Activated T-cell treated with anti-CD3 and anti-CD28 coated beads, Interleukin-2, amount 50 U/mL, for 72 hours (primary cell): Measurements from ENCODE around the gene CALML5. TPM values are rescaled to one million over a fixed set of nuclear protein-coding genes. Genes with fewer than 3 reads are reported as not detected.
A peak's percentile ranks its signal among the peaks of the same experiment; 100 is the strongest.

Experiments used
- ATAC-seq, 2 donors: fragments of 150-1000 bp; cut with Tn5 transposase; replicated peaks in 1 of 2; 2 replicates each; pipeline ENCODE4 v1.10.0; 2021; ENCODE audit warnings: moderate library complexity in 2 of 2, mild to moderate bottlenecking in 1 of 2
- DNase-seq, 2 donors: peaks; one replicate each; pipeline ENCODE4 v3.0.0; 2021 to 2022; ENCODE audit warnings: mixed read lengths in 1 of 2
- H3K27ac Mint-ChIP-seq: one replicate; pipeline ENCODE4 v1.8.0; 2022; ENCODE audit warnings: mild to moderate bottlenecking, moderate library complexity, mixed read lengths
- H3K27me3 Mint-ChIP-seq: one replicate; pipeline ENCODE4 v1.8.0; 2022; ENCODE audit warnings: low read depth, mixed read lengths
- H3K36me3 Mint-ChIP-seq, 2 donors: one replicate each; pipeline ENCODE4 v1.8.0; 2022; ENCODE audit warnings: mixed read lengths in 2 of 2, mild to moderate bottlenecking in 1 of 2; ENCODE audit not compliant: insufficient read depth in 2 of 2
- H3K4me1 Mint-ChIP-seq: one replicate; pipeline ENCODE4 v1.8.0; 2022; ENCODE audit warnings: low read depth, mixed read lengths
- H3K4me3 Mint-ChIP-seq, 2 donors: one replicate each; pipeline ENCODE4 v1.8.0; 2022; ENCODE audit warnings: mild to moderate bottlenecking in 2 of 2, mixed read lengths in 2 of 2, moderate library complexity in 2 of 2
- H3K9me3 Mint-ChIP-seq, 2 donors: one replicate each; pipeline ENCODE4 v1.8.0; 2022; ENCODE audit warnings: mixed read lengths in 2 of 2
- total RNA-seq, 2 donors: library from RNA; stranded (reverse); gene quantifications; one replicate each; pipeline ENCODE4 v1.2.3, GENCODE V29; 2022

CALML5 gene
- total RNA-seq, 2 donors from 2014 or later: not detected

- Mint-ChIP-seq H3K9me3 (peaks cover 0 to 2% of the 10 kb centered on the region in 2 donors), H3K27me3 (peaks cover 2% of the 10 kb centered on the region), H3K4me1 (peaks cover 12% of the 10 kb centered on the region), H3K4me3 (no peak overlapping the region), H3K27ac (no peak overlapping the region), H3K36me3 (no peaks in the 10 kb centered on the region)
- ATAC-seq: no peak
- DNase-seq: no peak
Measured at GRCh38 chr10:5517546-5517945, 18.2 kb upstream of the CALML5 start.

DNA sequence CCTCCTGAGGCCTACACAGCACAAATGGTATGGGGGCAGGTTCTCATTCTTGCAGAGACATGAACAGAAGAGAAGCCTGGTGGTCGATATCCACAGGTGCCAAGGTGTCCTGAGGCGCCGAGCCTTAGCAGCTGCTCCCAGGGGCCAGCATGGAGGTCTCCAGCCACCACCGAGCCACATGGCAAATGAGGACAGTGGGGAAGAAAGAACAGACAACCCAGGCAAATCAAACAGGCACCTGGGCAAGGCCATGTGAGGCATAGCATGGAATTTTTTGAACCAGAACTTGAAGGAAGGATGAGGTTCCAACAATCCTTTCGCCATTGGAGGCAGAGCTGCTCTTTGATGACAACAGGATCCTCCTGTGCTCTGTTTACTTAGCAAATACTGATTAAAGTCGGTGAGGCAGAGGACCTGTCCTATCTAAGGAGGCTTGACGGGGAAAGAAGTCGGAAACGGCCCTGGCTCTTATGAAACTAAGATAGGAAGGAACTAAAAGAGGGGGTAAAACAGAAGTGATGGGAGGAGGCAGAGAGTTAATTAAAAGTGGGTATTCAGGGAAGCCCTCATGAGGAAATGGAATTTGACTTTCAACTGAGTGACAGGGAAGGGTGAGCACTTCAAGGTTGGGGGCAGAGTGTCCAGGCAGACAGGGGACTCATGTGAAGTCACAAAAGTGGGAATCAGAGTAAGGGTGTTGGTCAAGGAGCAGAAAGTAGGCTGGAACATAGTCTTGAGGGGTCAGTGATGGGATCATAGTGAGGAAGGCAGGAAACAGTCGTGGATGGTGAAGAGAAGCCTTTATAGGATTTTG is 16.8 kb upstream of the CALML5 start:
- ATAC-seq (no peak), DNase-seq (no peak)
- peaks cover 8% of the 10 kb centered on the region for H3K27me3 Mint-ChIP-seq
- peaks cover 0 to 2% of the 10 kb centered on the region in 2 donors for H3K9me3 Mint-ChIP-seq
- no peak overlapping the region for H3K27ac Mint-ChIP-seq
- no peak overlapping the region for H3K4me3 Mint-ChIP-seq
- H3K36me3 Mint-ChIP-seq: no peaks in the 10 kb centered on the region
- peaks cover 13% of the 10 kb centered on the region for H3K4me1 Mint-ChIP-seq

- H3K36me3 Mint-ChIP-seq: no peaks in the 10 kb centered on the region
- DNase-seq (no peak), ATAC-seq (no peak)
- no peak overlapping the region for H3K4me3 Mint-ChIP-seq
- H3K27me3 Mint-ChIP-seq: peaks cover 8% of the 10 kb centered on the region
- peaks cover 0 to 2% of the 10 kb centered on the region in 2 donors for H3K9me3 Mint-ChIP-seq
- H3K27ac Mint-ChIP-seq: no peak overlapping the region
- H3K4me1 Mint-ChIP-seq: peaks cover 13% of the 10 kb centered on the region
Measured at GRCh38 chr10:5514226-5514850, 15.0 kb upstream of the CALML5 start.

GRCh38 chr10:5512881-5513612 is 13.7 kb upstream of the CALML5 start:
- H3K27ac Mint-ChIP-seq: no peak overlapping the region
- ATAC-seq (peak; percentile 53 to 71), DNase-seq (peak; percentile 17 to 35)
- peaks cover 8% of the 10 kb centered on the region for H3K27me3 Mint-ChIP-seq
- peaks cover 0 to 2% of the 10 kb centered on the region in 2 donors for H3K9me3 Mint-ChIP-seq
- H3K4me1 Mint-ChIP-seq: peaks cover 13% of the 10 kb centered on the region
- no peaks in the 10 kb centered on the region for H3K36me3 Mint-ChIP-seq
- peak overlapping the region in 1 of 2 donors; percentile 8 for H3K4me3 Mint-ChIP-seq

- Mint-ChIP-seq H3K4me3 (peak overlapping the region in 1 of 2 donors; percentile 20), H3K27ac (no peak overlapping the region), H3K36me3 (no peaks in the 10 kb centered on the region), H3K27me3 (peaks cover 8% of the 10 kb centered on the region), H3K4me1 (peaks cover 13% of the 10 kb centered on the region), H3K9me3 (peaks cover 0 to 2% of the 10 kb centered on the region in 2 donors)
- ATAC-seq (no peak), DNase-seq (no peak)
Measured at GRCh38 chr10:5512331-5512730, 13.0 kb upstream of the CALML5 start.

DNA sequence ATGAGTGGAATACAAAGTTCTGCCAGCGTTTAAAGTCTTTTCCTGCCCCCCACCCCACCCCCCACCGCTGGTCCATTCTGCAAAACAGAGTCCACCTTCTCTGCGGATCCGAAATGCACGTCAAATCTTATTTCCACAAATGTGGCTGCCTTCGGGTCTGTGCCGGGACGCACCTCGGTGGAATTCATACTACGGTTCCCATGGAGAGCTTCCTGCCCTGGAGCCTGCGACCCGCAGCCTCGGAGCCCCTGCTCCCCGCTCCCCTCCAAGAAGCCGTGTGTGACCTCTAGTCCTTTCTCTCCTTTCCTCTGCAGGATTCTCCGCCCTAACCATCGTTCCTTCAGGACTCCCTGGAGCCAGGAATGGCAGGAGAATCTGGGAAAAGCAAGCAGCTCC is 12.5 kb upstream of the CALML5 start:
- Mint-ChIP-seq H3K4me3 (peak overlapping the region in 1 of 2 donors; percentile 20), H3K36me3 (no peaks in the 10 kb centered on the region), H3K27ac (no peak overlapping the region)

DNA sequence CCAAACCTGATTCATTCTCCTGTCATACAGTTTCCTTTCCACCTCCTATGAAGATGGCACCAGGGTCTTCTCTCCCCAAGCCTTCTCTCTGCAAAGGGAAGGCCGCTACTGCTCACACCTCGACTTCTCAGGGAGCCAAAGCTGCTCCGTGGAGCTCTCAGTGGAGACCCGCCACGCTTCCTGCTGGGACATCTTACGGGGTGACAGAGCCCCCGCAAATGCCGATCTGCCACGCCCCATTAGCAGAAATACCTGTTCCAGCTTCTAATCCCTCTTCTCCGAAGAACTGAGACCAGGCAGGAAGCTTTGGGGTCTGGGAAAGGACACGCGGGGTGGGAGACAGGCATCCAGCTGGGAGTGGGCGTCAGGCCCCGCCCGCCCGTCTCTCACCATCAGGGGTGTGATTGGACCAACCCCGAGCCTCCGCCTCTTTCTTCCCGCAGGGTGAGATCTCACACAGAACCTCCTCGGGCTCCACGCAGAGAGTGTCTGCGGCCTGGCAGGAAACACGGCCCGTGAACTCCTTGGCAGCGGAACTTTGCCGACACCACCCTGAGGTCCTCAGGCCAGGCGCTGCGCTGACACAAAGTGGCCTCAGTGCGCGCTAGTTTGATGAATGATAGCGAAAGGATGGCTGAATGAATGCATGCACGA is 12.0 kb upstream of the CALML5 start:
- H3K9me3 Mint-ChIP-seq: peaks cover 0 to under 1% of the 10 kb centered on the region in 2 donors
- H3K27ac Mint-ChIP-seq: no peak overlapping the region
- no peaks in the 10 kb centered on the region for H3K36me3 Mint-ChIP-seq
- H3K4me1 Mint-ChIP-seq: peaks cover 13% of the 10 kb centered on the region
- ATAC-seq (no peak), DNase-seq (no peak)
- no peak overlapping the region for H3K4me3 Mint-ChIP-seq
- H3K27me3 Mint-ChIP-seq: peaks cover 8% of the 10 kb centered on the region

More for the DNA sequence above, 12.5 kb upstream of the CALML5 start:
- Mint-ChIP-seq H3K27me3 (peaks cover 8% of the 10 kb centered on the region), H3K9me3 (peaks cover 0 to 2% of the 10 kb centered on the region in 2 donors), H3K4me1 (peaks cover 13% of the 10 kb centered on the region)
- no peak for ATAC-seq
- no peak for DNase-seq

GRCh38 chr10:5510281-5511072 is 11.1 kb upstream of the CALML5 start:
- no peak overlapping the region for H3K4me3 Mint-ChIP-seq
- no peaks in the 10 kb centered on the region for H3K9me3 Mint-ChIP-seq
- no peak for DNase-seq
- H3K36me3 Mint-ChIP-seq: no peaks in the 10 kb centered on the region
- no peak for ATAC-seq
- peaks cover 14% of the 10 kb centered on the region for H3K27me3 Mint-ChIP-seq
- peaks cover 13% of the 10 kb centered on the region for H3K4me1 Mint-ChIP-seq
- no peak overlapping the region for H3K27ac Mint-ChIP-seq

DNA sequence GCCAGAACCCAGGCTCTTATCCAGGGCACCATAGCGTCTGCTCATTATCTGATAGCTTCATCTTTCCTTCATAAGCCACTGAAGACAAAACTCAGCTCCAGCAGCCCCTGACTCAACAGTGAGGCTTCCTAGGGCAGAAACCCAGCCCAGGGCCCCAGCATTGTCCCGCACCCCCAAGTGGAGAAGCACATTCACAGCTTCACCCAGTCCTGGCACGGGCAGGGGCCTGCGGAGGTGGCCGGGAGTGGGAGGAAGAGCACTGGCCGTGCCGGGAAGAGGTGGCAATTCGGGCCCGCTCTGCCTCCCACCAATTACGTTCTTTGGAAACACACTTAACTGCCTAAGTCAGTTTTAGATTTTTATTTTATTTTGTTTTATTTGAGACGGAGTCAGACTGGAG is 10.3 kb upstream of the CALML5 start:
- no peaks in the 10 kb centered on the region for H3K9me3 Mint-ChIP-seq

DNA sequence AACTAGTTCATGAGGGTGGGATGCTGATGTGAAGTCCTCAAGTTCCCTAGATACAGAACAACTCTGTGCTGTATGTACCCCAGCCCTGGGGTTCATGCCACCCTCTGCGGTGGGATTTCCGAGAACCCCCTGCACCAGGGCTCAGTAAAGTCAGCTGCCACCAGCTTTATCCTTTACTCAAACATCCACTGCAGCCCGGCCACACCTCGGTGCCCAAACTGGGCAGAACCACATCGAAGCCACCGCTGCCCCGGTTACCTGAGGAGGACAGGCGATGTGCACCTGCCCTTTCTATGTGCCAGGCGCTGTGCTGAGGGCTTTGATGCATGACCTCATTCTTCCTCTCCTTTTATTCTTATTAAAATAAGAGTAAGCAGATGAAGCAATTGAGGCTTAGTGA is 9.9 kb upstream of the CALML5 start:
- Mint-ChIP-seq H3K4me1 (peaks cover 13% of the 10 kb centered on the region), H3K27ac (no peak overlapping the region), H3K9me3 (no peaks in the 10 kb centered on the region), H3K4me3 (no peak overlapping the region), H3K36me3 (no peaks in the 10 kb centered on the region), H3K27me3 (peaks cover 19% of the 10 kb centered on the region)
- DNase-seq: no peak
- ATAC-seq: no peak

More for the DNA sequence above, 10.3 kb upstream of the CALML5 start:
- DNase-seq (no peak), ATAC-seq (no peak)
- Mint-ChIP-seq H3K27ac (no peak overlapping the region), H3K27me3 (peaks cover 19% of the 10 kb centered on the region), H3K4me1 (peaks cover 13% of the 10 kb centered on the region), H3K4me3 (no peak overlapping the region), H3K36me3 (no peaks in the 10 kb centered on the region)

DNA sequence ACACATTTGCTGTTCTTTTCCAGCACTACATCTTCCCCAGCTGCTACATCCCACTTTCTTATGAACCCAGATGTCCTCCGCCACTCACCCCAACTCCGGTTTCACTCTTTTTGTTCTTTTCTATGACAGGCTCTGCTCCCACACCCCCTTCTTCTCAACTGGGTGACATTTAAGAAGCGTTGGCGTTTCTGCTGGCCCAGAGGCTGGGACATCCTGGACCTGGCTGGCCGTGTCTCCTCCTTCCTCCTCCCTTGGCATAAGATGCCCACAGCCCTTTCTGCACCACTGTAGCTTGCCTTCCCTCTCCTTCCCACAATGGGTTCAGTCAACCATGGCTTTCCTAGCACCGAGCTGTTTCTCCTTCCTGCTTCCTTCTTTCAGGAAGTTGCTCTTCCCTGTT is 9.4 kb upstream of the CALML5 start:
- ATAC-seq: no peak
- Mint-ChIP-seq H3K27me3 (peaks cover 19% of the 10 kb centered on the region), H3K27ac (no peak overlapping the region), H3K36me3 (no peaks in the 10 kb centered on the region), H3K4me3 (no peak overlapping the region), H3K9me3 (no peaks in the 10 kb centered on the region), H3K4me1 (peaks cover 13% of the 10 kb centered on the region)
- DNase-seq: no peak

- DNase-seq (no peak), ATAC-seq (no peak)
- Mint-ChIP-seq H3K36me3 (no peaks in the 10 kb centered on the region), H3K9me3 (no peaks in the 10 kb centered on the region), H3K27me3 (peaks cover 25% of the 10 kb centered on the region), H3K4me1 (peaks cover 8% of the 10 kb centered on the region), H3K27ac (no peak overlapping the region), H3K4me3 (no peak overlapping the region)
Measured at GRCh38 chr10:5508161-5508604, 8.8 kb upstream of the CALML5 start.
